Measurements from ENCODE around the gene AK8. TPM values are rescaled to one million over a fixed set of nuclear protein-coding genes. Genes with fewer than 3 reads are reported as not detected.

AK8 gene
- polyA plus RNA-seq, 3 donors = 0.08 TPM; not detected in 2

GRCh38 chr9:132784286-132784830 lies 93.7 kb downstream of the AK8 start:
- no peak for DNase-seq
- H3K27ac ChIP-seq (ENCODE audit: low read depth in 1 of 2, low read length in 2 of 2) = no peak overlapping the region
- intact Hi-C loops (cut with micrococcal nuclease) = no loop called here
- H3K4me3 Mint-ChIP-seq = no peak overlapping the region
- H3K9me3 ChIP-seq (replicated peaks in 1 of 2; ENCODE audit: control insufficient read depth in 1 of 2, insufficient read depth in 1 of 2, low read length in 2 of 2) = no peaks in the 10 kb centered on the region
- H3K9ac ChIP-seq (ENCODE audit: insufficient read depth, low read length, poor library complexity, severe bottlenecking) = no peak overlapping the region
- no peaks in the 10 kb centered on the region for H4K20me1 ChIP-seq (ENCODE audit: insufficient read depth, low read length)
- peaks cover 14 to 19% (median 15%) of the 10 kb centered on the region in 3 donors for H3K27me3 Mint-ChIP-seq (ENCODE audit: low read depth in 3 of 3)
- peaks cover 2 to 11% of the 10 kb centered on the region in 2 donors for H3K27me3 ChIP-seq (ENCODE audit: control insufficient read depth in 2 of 2, insufficient read depth in 2 of 2, low read length in 2 of 2)
- H3K27ac Mint-ChIP-seq = no peak overlapping the region
- WGBS (ENCODE audit: insufficient coverage) = 79% methylated on average over 2 of the region's 4 CpGs
- no peak overlapping the region for H3K4me2 ChIP-seq (replicated peaks; ENCODE audit: extremely low read depth, low read length, poor library complexity, severe bottlenecking)
- H2AFZ ChIP-seq (ENCODE audit: insufficient read depth, low read depth, low read length, poor library complexity, severe bottlenecking) = no peak overlapping the region
- H3K79me2 ChIP-seq (ENCODE audit: insufficient read depth, low read length) = no peaks in the 10 kb centered on the region
- TF ChIP-seq CTCF (IDR thresholded peaks at IDR 0.05) = no peak
- H3K36me3 Mint-ChIP-seq = no peaks in the 10 kb centered on the region
- no peaks in the 10 kb centered on the region for H3K36me3 ChIP-seq (replicated peaks in 1 of 2; ENCODE audit: control insufficient read depth in 1 of 2, insufficient read depth in 2 of 2, low read length in 2 of 2)
- no peak overlapping the region for H3K4me3 ChIP-seq (replicated peaks in 1 of 3; ENCODE audit: low read depth in 2 of 3, low read length in 3 of 3)
- H3K4me1 ChIP-seq (ENCODE audit: control insufficient read depth in 1 of 2, insufficient read depth in 2 of 2, low read length in 2 of 2) = peaks cover 0 to 3% of the 10 kb centered on the region in 2 donors
- H3K4me1 Mint-ChIP-seq = peaks cover 10% of the 10 kb centered on the region
- H3K9me3 Mint-ChIP-seq = peaks cover 0 to 6% (median 3%) of the 10 kb centered on the region in 7 donors

GRCh38 chr9:132783006-132783405 lies 95.1 kb downstream of the AK8 start:
- no peak overlapping the region for H2AFZ ChIP-seq (ENCODE audit: insufficient read depth, low read depth, low read length, poor library complexity, severe bottlenecking)
- H3K9ac ChIP-seq (ENCODE audit: insufficient read depth, low read length, poor library complexity, severe bottlenecking) = no peak overlapping the region
- intact Hi-C loops (cut with micrococcal nuclease) = no loop called here
- 63% methylated on average over 3 of the region's 4 CpGs for WGBS (ENCODE audit: insufficient coverage)
- H3K79me2 ChIP-seq (ENCODE audit: insufficient read depth, low read length) = no peaks in the 10 kb centered on the region
- H3K27me3 ChIP-seq (ENCODE audit: control insufficient read depth in 2 of 2, insufficient read depth in 2 of 2, low read length in 2 of 2) = peaks cover 2 to 11% of the 10 kb centered on the region in 2 donors
- H3K4me2 ChIP-seq (replicated peaks; ENCODE audit: extremely low read depth, low read length, poor library complexity, severe bottlenecking) = no peak overlapping the region
- H3K36me3 Mint-ChIP-seq = no peaks in the 10 kb centered on the region
- peaks cover 10% of the 10 kb centered on the region for H3K4me1 Mint-ChIP-seq
- peaks cover 0 to 5% (median 0%) of the 10 kb centered on the region in 7 donors for H3K9me3 Mint-ChIP-seq
- no peak for TF ChIP-seq CTCF (IDR thresholded peaks at IDR 0.05)
- DNase-seq = no peak
- peaks cover 14 to 17% (median 15%) of the 10 kb centered on the region in 3 donors for H3K27me3 Mint-ChIP-seq (ENCODE audit: low read depth in 3 of 3)
- H3K4me1 ChIP-seq (ENCODE audit: control insufficient read depth in 1 of 2, insufficient read depth in 2 of 2, low read length in 2 of 2) = peaks cover 0 to 3% of the 10 kb centered on the region in 2 donors
- no peaks in the 10 kb centered on the region for H3K36me3 ChIP-seq (replicated peaks in 1 of 2; ENCODE audit: control insufficient read depth in 1 of 2, insufficient read depth in 2 of 2, low read length in 2 of 2)
- no peak overlapping the region for H3K4me3 Mint-ChIP-seq
- no peak overlapping the region for H3K4me3 ChIP-seq (replicated peaks in 1 of 3; ENCODE audit: low read depth in 2 of 3, low read length in 3 of 3)
- H3K27ac ChIP-seq (ENCODE audit: low read depth in 1 of 2, low read length in 2 of 2) = no peak overlapping the region
- H4K20me1 ChIP-seq (ENCODE audit: insufficient read depth, low read length) = no peaks in the 10 kb centered on the region
- no peak overlapping the region for H3K27ac Mint-ChIP-seq
- no peaks in the 10 kb centered on the region for H3K9me3 ChIP-seq (replicated peaks in 1 of 2; ENCODE audit: control insufficient read depth in 1 of 2, insufficient read depth in 1 of 2, low read length in 2 of 2)
